GM12878 (cell line): ENCODE measurements around the gene S100A3. TPM values are rescaled to one million over a fixed set of nuclear protein-coding genes. Genes with fewer than 3 reads are reported as not detected.
A peak's percentile ranks its signal among the peaks of the same experiment; 100 is the strongest.

ENCODE experiments used
- BACH1 ChIP-seq: fragments of 450-650 bp; IDR thresholded peaks from 2 replicates; pipeline ENCODE4 v1.6.1; 2017; ENCODE audit warnings: mild to moderate bottlenecking, borderline replicate concordance
- CHD1 ChIP-seq: IDR thresholded peaks from 2 replicates; pipeline ENCODE4 v1.6.1; 2012; ENCODE audit warnings: low read depth, low read length, improper control_type of control experiment
- CREB1 ChIP-seq: IDR thresholded peaks from 2 replicates; pipeline ENCODE4 v1.6.1; 2012; ENCODE audit warnings: low read depth, mild to moderate bottlenecking, inconsistent platforms
- DPF2 ChIP-seq: fragments of 450-650 bp; IDR thresholded peaks from 2 replicates; pipeline ENCODE4 v1.6.1; 2017; ENCODE audit warnings: mild to moderate bottlenecking
- ELK1 ChIP-seq: IDR thresholded peaks from 2 replicates; pipeline ENCODE4 v1.6.1; 2012; ENCODE audit warnings: low read depth, low read length, improper control_type of control experiment
- GABPA ChIP-seq: IDR thresholded peaks from 2 replicates; pipeline ENCODE4 v1.6.1; 2014; ENCODE audit warnings: antibody characterized with exemption, low read depth, mild to moderate bottlenecking, inconsistent platforms
- JUNB ChIP-seq: IDR thresholded peaks from 2 replicates; pipeline ENCODE4 v1.6.1; 2016; ENCODE audit warnings: antibody characterized with exemption, mild to moderate bottlenecking
- JUND ChIP-seq: IDR thresholded peaks from 2 replicates; pipeline ENCODE4 v1.6.1; 2012; ENCODE audit warnings: low read depth, mild to moderate bottlenecking, low read length, improper control_type of control experiment, moderate library complexity
- MEF2B ChIP-seq: fragments of 450-650 bp; IDR thresholded peaks from 2 replicates; pipeline ENCODE4 v1.6.1; 2018; ENCODE audit warnings: mild to moderate bottlenecking, moderate library complexity; ENCODE audit not compliant: partially characterized antibody, poor library complexity, severe bottlenecking
- MTA2 ChIP-seq: fragments of 450-650 bp; IDR thresholded peaks from 2 replicates; pipeline ENCODE4 v1.6.1; 2016; ENCODE audit warnings: low read depth, mild to moderate bottlenecking, moderate library complexity
- MYC ChIP-seq: IDR thresholded peaks from 2 replicates; pipeline ENCODE4 v1.6.1; 2011; ENCODE audit warnings: mild to moderate bottlenecking, low read length, moderate library complexity, inconsistent platforms; ENCODE audit not compliant: insufficient read depth, insufficient replicate concordance, insufficient read length, severe bottlenecking
- NFIC ChIP-seq: IDR thresholded peaks from 2 replicates; pipeline ENCODE4 v1.6.1; 2012; ENCODE audit warnings: low read depth, mild to moderate bottlenecking, inconsistent platforms, low read length, moderate library complexity
- NFYA ChIP-seq: IDR thresholded peaks from 2 replicates; pipeline ENCODE4 v1.6.1; 2011; ENCODE audit warnings: low read depth, mild to moderate bottlenecking, low read length, improper control_type of control experiment, borderline replicate concordance
- NR2C2 ChIP-seq: IDR thresholded peaks from 2 replicates; pipeline ENCODE4 v1.6.1; 2011; ENCODE audit warnings: borderline replicate concordance, low read depth; ENCODE audit not compliant: control insufficient read depth, insufficient read length
- NR2F1 ChIP-seq: fragments of 450-650 bp; conservative IDR thresholded peaks from 2 replicates; pipeline ENCODE4 v1.6.1; 2017; ENCODE audit warnings: mild to moderate bottlenecking
- PKNOX1 ChIP-seq: fragments of 450-650 bp; IDR thresholded peaks from 2 replicates; pipeline ENCODE4 v1.6.1; 2016; ENCODE audit warnings: mild to moderate bottlenecking
- POLR2AphosphoS5 ChIP-seq: IDR thresholded peaks from 2 replicates; pipeline ENCODE4 v1.6.1; 2011; ENCODE audit warnings: mild to moderate bottlenecking, low read length, inconsistent platforms
- SIN3A ChIP-seq: IDR thresholded peaks from 2 replicates; pipeline ENCODE4 v1.6.1; 2012; ENCODE audit warnings: low read depth, low read length, improper control_type of control experiment
- SRF ChIP-seq, 2 experiments: IDR thresholded peaks; 2 replicates each; pipeline ENCODE4 v1.6.1; 2011; ENCODE audit warnings: low read depth in 2 of 2, low read length in 2 of 2, mild to moderate bottlenecking in 1 of 2, moderate library complexity in 1 of 2
- TCF3 ChIP-seq: IDR thresholded peaks from 2 replicates; pipeline ENCODE4 v1.6.1; 2012; ENCODE audit warnings: low read depth, mild to moderate bottlenecking, low read length, borderline replicate concordance; ENCODE audit not compliant: insufficient read depth
- ZNF687 ChIP-seq: fragments of 450-650 bp; IDR thresholded peaks from 2 replicates; pipeline ENCODE4 v1.6.1; 2017; ENCODE audit warnings: mild to moderate bottlenecking, moderate library complexity
- polyA plus RNA-seq, 11 experiments: library from polyadenylated mRNA; depleted of rRNA in 4 of 11; unstranded in 6 of 11; stranded (reverse) in 5 of 11; fragments of >200 nt; fragmentation: Nextera tagmentation in 4 of 11; fragmentation: Illumina TruSeq in 1 of 11; extraction: Ambion mirVana in 4 of 11; extraction: Trizol in 1 of 11; gene quantifications; 1 replicate in 1 of 11; 2 replicates in 10 of 11; pipeline versions ENCODE4 v1.2.1 to v1.2.3, GENCODE V29; 2011 to 2016; ENCODE audit warnings: inconsistent platforms in 2 of 11, missing spikeins in 2 of 11, low read depth in 1 of 11
- total RNA-seq, 4 experiments: library from RNA; depleted of rRNA in 3 of 4; stranded (reverse); fragments of >200 nt in 3 of 4; fragmentation: Illumina TruSeq in 1 of 4; extraction: Trizol in 1 of 4; gene quantifications; 2 replicates each; pipeline versions ENCODE4 v1.2.1 to v1.2.3, GENCODE V29; 2013 to 2021

The S100A3 gene
- total and polyA plus RNA-seq, 10 of the 15 experiments (the other 5 are each of a cell fraction or from before 2014, with no cell fraction given) = 0.32 to 0.45 TPM; not detected in 8

GRCh38 chr1:153598309-153599172 lies 49.5 kb upstream of the S100A3 start (continued):
- TF ChIP-seq BACH1 (peak; percentile 18; the same call in 1 of the 2 replicates), SIN3A (0 out of 2 replicates have a peak, but pooled peaks have one; percentile 39), NR2C2 (no peak), PKNOX1 (no peak), CHD1 (peak; percentile 83; the same call in 1 of the 2 replicates), NR2F1 (peak; percentile 38; the same call in 1 of the 2 replicates), POLR2AphosphoS5 (peak; percentile 71), JUND (0 out of 2 replicates have a peak, but pooled peaks have one; percentile 38), CREB1 (peak; percentile 78), DPF2 (peak; percentile 67), SRF (IDR thresholded peaks at IDR 0.05; ENCODE audit: low read depth in 2 of 2, low read length in 2 of 2) (no peak), ZNF687 (0 out of 2 replicates have a peak, but pooled peaks have one; percentile 19), NFYA (no peak), MYC (no peak), ELK1 (no peak), JUNB (peak; percentile 9; the same call in 1 of the 2 replicates), GABPA (peak; percentile 39; the same call in 1 of the 2 replicates), MEF2B (peak; percentile 59), NFIC (peak; percentile 54; the same call in 1 of the 2 replicates), MTA2 (peak; percentile 84), TCF3 (peak; percentile 82)
